GF-D8 (cell line): ENCODE measurements around the gene GAB3.

Source experiments
- DNase-seq: peaks from one replicate; lab custom pipeline; 2025; lab: John Stamatoyannopoulos, UW

GAB3 gene

DNA sequence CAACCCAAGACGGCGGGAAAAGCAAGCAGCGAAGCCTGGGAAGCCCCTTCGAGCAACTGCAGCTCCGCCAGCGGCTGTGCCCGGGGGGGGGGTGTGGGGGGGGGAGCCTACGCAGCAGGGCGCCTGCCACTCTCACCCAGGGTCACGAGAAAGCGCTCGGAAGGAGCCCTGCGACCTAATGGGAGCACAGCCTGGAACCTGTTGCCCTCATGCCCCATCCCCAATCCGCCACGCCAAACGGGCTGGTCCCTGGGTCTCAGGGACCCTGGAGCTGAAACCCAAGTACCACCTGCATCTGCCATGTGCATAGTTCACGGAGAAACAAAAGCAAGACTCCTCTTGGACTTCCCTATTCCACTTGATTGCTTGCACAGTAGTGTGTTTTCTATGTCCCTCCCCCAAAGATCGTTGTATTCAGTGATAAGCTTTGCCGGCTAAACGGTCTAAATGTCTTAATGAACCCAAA is 359 bp upstream of the GAB3 start:
- DNase-seq, result peak; percentile 31

DNA sequence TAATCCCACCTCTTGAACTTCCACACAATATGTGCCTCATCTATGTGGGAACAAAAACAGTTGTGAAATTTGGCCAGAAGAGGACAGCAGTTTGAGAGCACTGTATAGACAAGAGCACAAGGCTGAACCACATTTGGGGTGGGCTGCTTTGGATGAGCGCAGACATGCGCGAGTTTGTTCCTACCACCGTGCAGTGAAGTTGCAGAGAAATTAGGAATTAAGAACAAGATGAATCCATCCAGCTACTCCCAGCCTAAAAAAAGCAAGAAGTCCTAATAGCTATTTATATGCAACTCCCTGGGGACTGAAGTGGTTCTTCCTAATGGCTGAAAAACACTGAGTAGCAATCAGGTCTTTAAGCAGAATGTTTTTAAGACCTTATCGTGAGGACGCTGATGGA is 1.0 kb downstream of the GAB3 start:
- DNase-seq, result no peak

DNA sequence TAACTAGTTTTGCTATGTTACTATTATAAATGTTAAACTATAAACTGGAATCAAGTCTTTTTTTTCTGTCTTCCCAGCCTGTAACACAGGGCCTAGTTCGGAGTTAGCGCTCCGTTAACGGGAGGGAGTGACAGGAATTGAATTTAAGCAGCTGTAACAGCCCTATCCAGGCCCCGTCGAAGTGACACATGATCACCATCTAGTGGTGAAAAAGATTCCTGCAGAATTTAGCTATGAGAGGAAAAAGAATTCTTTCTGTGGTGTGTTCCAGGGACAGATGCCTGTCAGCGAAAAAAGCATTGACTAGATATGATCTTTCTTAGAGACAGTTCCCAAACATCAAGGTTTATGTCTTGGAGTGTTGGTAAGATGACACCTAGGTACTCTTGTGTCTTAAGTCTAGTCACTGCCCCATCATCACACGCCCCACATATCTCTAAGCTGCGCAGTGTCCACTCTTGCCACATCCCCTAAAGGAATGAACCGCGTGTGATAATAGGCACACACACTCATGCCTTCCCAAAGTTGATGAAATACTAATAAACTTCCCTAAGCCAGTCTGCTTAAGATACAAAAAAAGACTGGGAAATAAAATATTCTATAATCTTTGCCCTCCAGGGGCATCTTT is 2.1 kb downstream of the GAB3 start:
- peak; percentile 24 for DNase-seq

DNA sequence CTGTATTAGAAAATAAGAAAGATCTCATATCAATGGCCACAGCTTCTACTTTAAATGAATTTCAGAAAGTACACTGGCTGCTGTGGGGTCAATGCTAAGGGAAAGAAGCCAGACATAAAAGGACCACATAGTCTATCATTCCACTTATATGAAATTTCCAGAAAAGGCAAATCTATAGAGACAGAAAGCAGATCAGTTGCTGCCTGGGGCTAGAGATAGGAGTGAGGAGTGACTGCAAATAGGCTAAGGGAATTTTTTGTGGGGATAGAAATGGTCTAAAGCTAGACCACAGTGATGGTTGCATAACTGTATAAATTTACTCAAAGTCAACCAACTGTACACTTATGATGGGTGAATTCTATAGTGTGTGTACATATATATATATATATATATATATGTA is 8.3 kb downstream of the GAB3 start:
- DNase-seq, result no peak

DNA sequence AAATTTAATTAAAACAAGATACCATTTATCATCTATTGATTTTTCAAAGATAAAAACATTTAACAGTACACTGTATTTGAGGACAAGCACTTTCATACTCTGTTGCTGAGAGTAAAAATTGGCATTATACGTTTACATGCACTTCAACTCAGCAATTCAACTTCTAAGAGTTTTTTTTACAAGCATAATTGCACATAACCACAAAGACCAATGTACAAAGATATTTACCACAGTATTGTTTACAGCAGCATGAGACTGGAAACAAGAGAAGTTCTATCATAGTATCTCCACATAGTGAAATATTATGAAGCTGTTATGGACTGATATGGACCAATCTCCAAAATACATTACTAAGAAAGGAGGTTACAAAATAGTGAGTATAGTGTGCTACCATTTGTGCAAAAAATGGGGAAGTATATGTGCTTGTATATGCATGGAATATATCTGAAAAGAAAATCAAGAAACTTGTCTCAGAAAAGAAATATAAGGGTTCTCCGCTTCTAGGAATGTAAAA is 10.9 kb downstream of the GAB3 start:
- DNase-seq, result peak; percentile 45

DNA sequence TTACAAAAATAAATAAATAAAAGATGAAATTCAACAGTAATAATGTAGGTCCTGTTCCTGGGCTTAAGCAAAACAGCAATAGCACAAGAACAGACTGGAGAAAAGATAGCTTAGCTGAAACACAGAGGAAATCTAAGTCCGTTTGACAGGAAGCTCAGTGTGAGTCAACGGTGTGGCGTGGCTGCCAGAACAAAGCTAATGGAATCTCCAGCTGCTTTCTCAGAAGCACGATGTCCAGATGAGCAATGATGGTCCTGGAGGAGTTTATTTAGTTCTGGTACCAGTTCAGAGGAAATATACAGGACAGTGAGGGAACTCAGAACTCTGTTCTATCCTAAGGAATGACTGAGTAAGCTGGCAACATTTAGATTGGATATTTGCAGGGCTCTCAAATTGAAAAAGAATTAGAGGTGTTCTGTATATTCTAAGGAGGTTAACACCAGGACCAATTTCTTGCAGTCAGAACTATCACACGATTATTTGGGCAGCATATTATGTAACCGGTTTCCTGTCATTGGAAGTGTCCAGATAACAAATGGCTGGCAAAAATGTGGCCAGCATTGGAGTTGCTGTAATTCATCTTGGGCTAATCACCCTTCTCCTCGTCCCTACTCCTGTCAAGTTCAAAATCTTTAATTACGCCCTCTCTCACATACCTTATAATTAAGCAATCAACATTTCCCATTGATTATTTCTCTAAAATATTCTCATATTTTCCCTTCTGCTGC is 12.7 kb downstream of the GAB3 start:
- DNase-seq, result peak; percentile 51

DNA sequence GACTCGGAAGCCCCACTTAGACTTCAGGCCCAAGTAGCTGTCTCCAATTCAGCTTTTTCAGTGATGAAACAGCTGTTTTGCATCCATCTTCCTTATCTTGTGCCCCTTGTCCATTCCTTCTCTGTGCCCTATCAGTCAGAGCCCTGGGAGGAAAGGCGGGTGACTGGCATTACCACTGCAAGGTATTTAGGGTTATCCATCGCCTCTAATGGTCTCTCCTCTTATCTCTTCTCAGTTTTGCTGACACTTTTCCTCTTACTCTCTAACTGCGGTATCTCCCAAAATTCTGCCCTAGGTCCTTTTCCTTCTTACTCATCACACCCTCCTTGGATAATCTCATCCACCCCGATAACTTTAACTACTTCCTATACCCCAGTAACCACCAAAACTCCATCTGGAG is 13.7 kb downstream of the GAB3 start:
- no peak for DNase-seq

DNA sequence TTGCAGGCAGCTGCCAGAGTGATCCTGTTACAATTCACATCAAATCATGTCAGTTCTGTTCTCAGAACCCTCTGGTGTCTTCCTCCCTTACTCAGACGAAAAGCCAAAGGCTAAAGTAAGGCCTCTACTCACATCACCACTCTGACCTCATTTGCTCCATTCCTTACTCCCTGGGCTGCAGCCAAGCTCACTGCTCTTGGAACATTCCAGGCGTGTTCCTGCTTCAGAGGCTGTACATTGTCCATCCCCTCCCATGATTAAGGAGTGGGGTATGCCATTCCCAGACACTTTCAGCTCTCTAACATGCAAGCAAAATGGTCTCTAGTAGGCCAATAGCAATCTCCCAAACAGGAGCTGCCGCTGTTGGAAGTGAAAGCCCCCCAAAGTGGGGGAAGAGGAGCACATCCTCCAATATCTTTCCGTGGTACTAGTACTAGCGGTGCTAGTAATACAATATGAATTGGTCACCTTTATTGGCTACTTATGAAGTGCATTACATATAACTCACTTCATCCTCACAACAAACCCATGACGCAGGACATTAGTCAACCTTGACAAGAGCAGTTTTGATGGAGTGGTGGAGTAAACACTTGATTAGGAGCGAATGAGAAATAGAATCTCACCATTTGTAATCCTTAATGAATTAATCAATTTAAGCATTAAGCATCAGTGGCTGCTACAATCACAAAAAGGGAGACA is 15.0 kb downstream of the GAB3 start:
- no peak for DNase-seq

DNA sequence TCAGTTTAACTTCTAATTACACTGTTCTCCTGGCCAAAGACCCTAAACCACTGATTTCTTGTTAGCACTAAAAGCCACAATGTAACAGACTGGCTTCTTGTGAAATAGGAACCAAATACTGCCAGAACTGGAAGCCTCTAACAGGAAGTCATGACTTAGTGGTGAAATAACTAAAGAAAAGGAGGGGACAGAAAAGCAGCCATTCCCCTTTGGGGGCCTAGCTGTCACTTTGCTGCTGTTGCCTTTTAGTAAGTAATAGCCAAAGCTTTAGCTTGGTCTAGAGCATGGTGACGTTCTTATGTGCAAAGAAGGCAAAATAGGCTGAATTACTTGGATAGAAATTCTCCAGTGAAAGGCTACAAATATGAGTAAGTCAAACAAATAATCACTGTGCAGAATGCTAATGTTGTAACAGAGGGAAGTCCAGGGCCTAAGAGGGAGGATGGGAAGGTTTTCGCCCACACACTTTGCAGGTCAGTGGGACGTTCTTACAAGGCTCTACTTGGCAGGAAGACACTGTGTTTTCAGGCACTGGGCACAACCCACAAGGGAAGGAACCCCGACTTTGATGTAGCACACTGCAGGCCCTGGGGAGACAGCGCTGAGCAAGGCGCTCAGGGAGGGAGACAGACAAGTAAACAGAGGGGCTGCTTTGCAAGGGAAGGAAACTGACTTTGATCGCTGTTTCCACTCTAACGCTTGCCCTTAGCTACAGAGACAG is 16.7 kb downstream of the GAB3 start:
- DNase-seq, result peak; percentile 88

DNA sequence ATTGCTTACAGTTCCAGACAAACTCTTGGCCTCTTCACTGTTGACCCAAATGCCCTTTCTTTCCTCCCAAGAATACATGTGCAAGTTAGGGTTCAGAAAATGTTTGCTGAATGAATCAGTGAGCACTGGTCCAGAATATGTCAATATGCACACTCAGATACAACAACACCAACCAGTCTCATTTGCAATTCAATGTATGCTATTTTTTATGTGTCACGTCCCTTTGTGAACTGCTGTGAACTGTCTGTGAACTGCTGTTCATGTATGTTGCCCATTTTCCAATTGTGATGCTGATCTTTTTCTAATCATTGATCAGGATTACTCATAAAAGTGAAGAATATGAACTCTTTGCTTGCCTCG is 17.8 kb downstream of the GAB3 start:
- no peak for DNase-seq

DNA sequence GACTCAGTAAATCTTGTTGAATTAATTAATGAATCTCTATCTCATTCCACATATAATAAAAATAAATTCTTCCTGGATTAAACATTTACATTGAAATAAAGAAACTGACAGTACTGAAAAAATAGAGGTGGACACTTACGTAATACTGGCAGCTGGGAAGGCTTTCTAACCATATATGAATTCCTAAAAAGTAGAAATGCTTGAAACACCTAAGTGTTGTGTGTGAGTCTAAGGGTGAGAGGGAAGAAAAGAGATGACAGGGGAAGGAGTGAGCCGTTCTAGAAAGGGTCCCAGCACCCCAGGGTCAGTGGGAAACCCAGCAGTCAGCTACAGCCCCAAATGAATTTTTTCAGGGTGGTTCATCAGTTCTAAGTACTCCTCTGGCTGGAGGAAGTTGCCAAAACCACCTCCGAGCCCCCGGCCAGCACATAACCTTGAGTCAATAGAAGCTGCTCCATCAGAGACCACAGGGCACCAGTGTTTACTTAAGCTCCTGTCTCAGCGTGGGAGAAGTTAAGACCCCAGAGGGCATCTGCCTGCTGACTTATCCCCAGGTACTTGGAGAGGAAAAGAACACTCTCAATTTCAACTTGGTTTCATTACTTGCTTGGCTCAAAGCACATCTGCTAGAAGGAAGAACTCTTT is 18.3 kb downstream of the GAB3 start:
- peak; percentile 22 for DNase-seq

DNA sequence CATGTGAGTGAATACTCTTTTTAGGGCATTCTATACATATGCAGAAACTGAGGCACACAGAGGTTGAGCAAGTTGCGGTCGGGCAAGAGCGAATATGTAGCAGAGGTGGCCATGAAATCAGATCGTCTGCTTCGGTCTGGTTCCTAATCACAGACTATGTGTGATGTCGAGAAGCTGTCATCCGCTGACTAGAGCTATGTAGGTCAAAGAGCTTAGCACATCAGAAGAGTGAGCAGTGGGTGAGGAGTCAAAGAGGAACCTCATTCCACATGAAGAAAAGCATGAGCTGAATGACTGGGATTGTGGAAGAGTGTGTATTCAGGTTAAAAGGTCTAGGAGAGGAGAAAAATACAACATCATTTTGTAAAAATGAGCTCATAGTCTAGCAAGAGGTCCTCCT is 19.0 kb downstream of the GAB3 start:
- DNase-seq, result no peak

DNA sequence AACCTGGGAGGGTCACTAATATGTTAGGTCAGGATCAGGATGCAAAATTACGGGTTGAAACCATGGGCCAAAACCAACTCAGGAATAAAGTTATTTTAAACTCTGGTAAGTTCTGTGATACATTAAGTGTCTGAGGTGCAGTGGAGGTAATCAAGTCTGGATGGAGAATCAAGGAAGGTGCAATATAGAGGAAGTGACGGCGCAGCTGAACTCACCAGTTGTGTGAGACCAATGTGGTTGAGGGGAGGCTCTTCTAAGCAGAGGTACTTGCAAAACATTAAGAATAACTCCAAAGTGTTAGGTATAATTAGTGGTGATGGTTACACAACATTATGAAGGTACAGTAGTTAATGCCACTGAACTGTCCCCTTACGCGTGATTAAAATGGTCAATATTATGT is 19.7 kb downstream of the GAB3 start:
- DNase-seq, result no peak

DNA sequence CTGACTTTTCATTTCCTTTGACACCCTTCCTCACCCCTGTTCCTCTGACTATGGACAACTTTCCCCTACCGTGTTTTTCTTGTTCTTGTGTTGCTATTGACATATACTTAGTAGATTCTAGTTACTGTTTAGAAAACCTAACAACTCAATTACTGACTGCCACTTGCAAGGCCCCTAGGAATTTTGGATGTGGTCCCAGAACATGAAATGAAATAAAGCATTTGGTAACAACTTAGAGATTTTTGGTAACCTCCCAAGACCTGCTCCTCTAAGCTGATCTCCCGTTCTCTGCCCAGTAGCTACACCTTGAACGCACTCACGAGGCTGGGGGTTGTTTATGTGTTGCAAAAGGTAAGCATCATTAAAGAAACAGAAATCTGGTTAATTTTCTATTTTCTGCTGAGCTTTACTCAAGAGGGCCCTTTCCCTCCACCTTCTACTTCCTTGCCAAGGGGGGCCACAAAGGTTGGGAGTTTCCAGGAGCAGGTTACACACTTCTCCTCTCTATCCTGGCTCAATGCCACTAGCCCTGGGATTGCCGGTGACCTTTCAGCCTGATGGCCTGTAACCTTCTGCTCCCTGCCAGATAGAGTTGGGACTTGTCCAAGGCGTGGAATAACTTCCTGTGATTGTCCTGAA is 20.5 kb downstream of the GAB3 start:
- DNase-seq, result no peak

DNA sequence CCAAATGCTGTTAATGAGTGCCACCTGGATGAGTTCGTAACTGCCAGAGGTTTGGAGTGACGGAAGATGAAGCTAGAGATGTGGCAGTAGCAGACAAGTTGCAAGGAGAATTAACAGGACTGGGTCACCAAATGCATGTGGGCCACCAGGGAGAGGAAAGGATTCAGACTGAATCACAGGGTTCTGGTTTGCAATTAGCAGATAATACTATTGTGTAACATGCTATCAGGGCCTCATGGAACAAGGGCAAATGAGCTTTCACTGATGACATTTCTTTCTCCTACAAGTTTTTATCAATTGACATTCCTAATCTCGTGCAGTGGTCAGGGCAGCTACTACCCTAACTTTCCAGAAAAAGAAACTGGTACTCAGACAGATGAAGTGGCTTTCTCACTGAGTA is 21.4 kb downstream of the GAB3 start:
- DNase-seq, result no peak

DNA sequence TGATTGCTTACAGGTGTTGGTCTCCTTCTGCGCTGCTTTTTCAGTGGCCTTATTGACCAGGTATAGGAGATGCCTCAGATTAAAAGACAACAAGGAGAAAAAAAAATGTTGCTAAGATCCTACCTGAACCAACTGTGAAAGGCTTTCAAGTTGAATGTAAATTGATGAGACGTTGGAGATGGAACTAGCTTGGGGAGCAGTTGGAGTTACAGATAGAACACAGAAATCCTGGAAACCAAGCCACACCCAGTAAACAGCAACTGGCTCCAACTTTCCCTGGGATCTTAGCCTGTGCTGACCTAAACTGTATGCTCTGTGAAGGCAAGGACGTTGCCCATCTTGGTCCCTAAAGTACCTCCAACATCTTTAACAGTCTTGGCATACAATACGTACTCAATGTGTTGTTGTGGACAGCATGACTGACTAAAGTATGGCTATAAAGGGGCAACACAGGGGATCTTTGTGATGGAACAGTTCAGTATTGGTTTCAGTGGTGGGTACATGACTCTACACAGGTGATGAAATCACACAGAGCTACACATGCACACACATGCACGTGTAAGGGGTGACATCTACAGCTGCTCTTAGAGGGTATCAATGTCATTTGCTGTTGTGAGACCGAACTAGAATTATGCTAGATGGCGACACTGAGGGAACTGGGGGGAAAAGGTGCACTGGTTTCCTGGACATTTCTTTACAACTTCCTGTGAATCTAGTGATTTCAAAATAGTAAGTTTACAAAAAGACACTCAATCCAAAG is 22.3 kb downstream of the GAB3 start:
- DNase-seq, result peak; percentile 14

DNA sequence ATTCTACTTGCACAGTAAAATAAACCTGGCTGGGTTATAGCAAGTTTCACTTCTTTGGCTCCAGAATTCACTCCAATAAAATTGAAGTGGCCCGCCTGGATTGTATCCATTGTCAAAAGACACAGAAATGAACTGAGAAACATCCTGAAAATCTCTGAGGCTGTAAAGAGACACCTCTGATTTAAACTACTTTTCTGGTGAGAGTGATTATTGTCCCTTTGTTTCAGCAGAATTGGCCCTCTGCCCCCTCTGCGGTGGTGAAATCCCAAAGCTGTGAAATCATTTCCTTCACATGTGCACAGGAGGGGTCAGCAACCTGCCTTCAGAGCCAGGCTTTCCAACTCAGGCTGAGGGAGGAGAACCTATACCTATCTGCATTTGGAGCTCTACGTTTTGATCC is 23.0 kb downstream of the GAB3 start:
- DNase-seq, result peak; percentile 27

DNA sequence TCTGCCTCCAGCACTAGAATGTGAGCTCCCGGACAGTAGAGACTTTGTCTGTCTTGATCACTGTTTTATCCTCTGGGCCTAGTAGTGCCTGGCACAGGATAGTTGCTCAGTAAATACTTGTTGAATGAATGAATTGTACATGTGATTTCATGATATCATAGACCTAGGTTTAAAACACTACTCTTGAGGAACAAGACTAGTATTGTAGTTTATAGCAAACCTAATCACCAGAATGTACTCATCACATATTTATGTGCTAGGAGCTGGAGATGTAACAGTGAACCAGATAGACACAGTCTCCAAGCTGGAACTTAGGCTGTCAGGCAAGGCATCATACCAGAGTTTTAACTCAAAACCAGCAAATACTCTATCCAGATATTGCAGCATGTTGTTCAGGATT is 23.5 kb downstream of the GAB3 start:
- DNase-seq, result no peak

DNA sequence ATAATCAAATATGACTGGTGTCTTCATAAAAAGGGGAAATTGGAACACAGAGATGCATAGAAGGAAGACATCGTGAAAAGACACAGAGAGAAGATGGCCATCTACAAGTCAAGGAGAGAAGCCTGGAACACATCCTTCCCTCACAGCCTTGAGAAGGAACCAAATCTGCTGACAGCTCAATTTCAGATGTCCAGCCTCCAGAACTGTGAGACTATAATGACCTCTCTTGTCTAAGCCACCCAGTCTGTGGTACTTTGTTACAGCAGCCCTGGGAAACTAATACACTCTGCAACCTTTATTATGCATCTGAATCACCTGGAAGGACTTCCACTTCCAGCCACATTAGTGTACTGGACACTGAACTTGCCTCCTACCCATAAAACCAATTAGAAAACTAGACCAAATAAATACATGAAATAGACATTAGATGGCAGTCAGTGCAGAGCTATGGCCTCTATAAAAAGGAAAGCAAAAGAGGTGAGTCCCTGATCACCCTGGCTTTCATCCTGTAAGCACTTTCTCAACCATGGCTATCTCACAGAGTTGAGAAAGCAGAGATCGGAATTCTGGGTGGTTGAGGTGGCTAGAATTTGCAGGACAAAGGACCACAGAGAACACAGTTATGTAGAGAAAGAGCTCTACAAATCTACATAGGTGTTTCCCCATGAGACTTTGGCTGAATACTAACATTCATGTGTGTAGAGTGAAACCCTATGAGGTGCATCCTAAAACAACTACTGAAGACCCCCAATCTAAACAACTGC is 25.7 kb downstream of the GAB3 start:
- DNase-seq, result no peak

DNA sequence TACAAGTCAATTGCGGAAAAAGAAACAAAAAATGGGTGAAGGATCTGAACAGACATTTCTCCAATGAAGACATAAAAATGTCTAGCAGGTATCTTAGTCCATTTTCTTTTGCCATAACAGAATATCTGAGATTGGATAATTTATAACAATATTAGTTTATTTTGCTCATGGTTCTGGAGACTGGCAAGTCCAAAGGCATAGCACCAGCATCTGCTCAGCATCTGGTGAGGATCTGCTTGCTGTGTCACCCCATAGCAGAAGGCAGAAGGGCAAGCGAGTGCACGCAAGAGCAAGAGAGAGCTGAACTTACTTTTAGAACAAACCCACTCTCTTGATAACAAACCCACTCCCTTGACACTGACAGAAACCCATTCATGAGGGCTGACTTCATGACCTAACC is 29.7 kb downstream of the GAB3 start:
- no peak for DNase-seq
